Neural crest cell (in vitro differentiated cells): ENCODE data around the gene S100A1. TPM values are rescaled to one million over a fixed set of nuclear protein-coding genes. Genes with fewer than 3 reads are reported as not detected.

Experiments
- DNase-seq: peaks from one replicate; pipeline ENCODE4 v3.0.0; 2021; ENCODE audit warnings: low read depth, mixed read lengths, low spot score
- H3K27ac Mint-ChIP-seq: one replicate; pipeline ENCODE4 v1.8.0; 2021; ENCODE audit warnings: mild to moderate bottlenecking, mixed read lengths; ENCODE audit not compliant: unreplicated experiment
- H3K27me3 Mint-ChIP-seq: 2 replicates; pipeline ENCODE4 v1.8.0; 2021; ENCODE audit warnings: low read depth, mild to moderate bottlenecking, mixed read lengths
- H3K36me3 Mint-ChIP-seq: 2 replicates; pipeline ENCODE4 v1.8.0; 2021; ENCODE audit warnings: low read depth, mild to moderate bottlenecking, mixed read lengths
- H3K4me1 Mint-ChIP-seq: 2 replicates; pipeline ENCODE4 v1.8.0; 2021; ENCODE audit warnings: mixed read lengths
- H3K4me3 Mint-ChIP-seq: one replicate; pipeline ENCODE4 v1.8.0; 2021; ENCODE audit warnings: mild to moderate bottlenecking, mixed read lengths
- H3K9me3 Mint-ChIP-seq: 2 replicates; pipeline ENCODE4 v1.8.0; 2021; ENCODE audit warnings: mixed read lengths
- CTCF ChIP-seq: fragments of 200-600 bp; sonication (generic); conservative IDR thresholded peaks from 2 replicates; pipeline ENCODE4 v1.5.0; 2021; ENCODE audit warnings: antibody characterized with exemption, mild to moderate bottlenecking
- total RNA-seq: library from RNA; stranded (reverse); gene quantifications from 2 replicates; pipeline ENCODE4 v1.2.1, GENCODE V29; 2021

The S100A1 gene
- total RNA-seq, 1 donor from 2014 or later, result not detected

- peaks cover 5% of the 10 kb centered on the region for H3K4me1 Mint-ChIP-seq
- H3K27ac Mint-ChIP-seq, result peak overlapping the region; percentile 35
- H3K9me3 Mint-ChIP-seq, result no peaks in the 10 kb centered on the region
- DNase-seq, result peak; percentile 49
- no peaks in the 10 kb centered on the region for H3K36me3 Mint-ChIP-seq
- H3K27me3 Mint-ChIP-seq, result no peaks in the 10 kb centered on the region
- peak; percentile 63 for TF ChIP-seq CTCF
- H3K4me3 Mint-ChIP-seq, result no peak overlapping the region
These were observed 10.6 kb upstream of the S100A1 start for GRCh38 chr1:153617663-153618062.

GRCh38 chr1:153619171-153619570 is 9.1 kb upstream of the S100A1 start:
- no peak overlapping the region for H3K27ac Mint-ChIP-seq

GRCh38 chr1:153623101-153623500 is 5.1 kb upstream of the S100A1 start:
- H3K27ac Mint-ChIP-seq, result no peak overlapping the region
- H3K27me3 Mint-ChIP-seq, result no peaks in the 10 kb centered on the region
- H3K4me3 Mint-ChIP-seq, result no peak overlapping the region
- peaks cover 43% of the 10 kb centered on the region for H3K4me1 Mint-ChIP-seq
- H3K36me3 Mint-ChIP-seq, result no peaks in the 10 kb centered on the region
- H3K9me3 Mint-ChIP-seq, result no peaks in the 10 kb centered on the region
- no peak for TF ChIP-seq CTCF
- no peak for DNase-seq

More at GRCh38 chr1:153619171-153619570, 9.1 kb upstream of the S100A1 start:
- Mint-ChIP-seq H3K36me3 (no peaks in the 10 kb centered on the region), H3K4me1 (peaks cover 19% of the 10 kb centered on the region), H3K27me3 (no peaks in the 10 kb centered on the region), H3K9me3 (no peaks in the 10 kb centered on the region), H3K4me3 (no peak overlapping the region)
- no peak for DNase-seq
- no peak for TF ChIP-seq CTCF

- Mint-ChIP-seq H3K27me3 (no peaks in the 10 kb centered on the region), H3K4me1 (peaks cover 47% of the 10 kb centered on the region), H3K9me3 (no peaks in the 10 kb centered on the region), H3K36me3 (no peaks in the 10 kb centered on the region), H3K4me3 (peak overlapping the region; percentile 27), H3K27ac (no peak overlapping the region)
- TF ChIP-seq CTCF, result no peak
- no peak for DNase-seq
These were observed 3.1 kb upstream of the S100A1 start for GRCh38 chr1:153624965-153625611.

GRCh38 chr1:153626477-153626903 is 1.7 kb upstream of the S100A1 start:
- peaks cover 47% of the 10 kb centered on the region for H3K4me1 Mint-ChIP-seq
- H3K4me3 Mint-ChIP-seq, result peak overlapping the region; percentile 90
- H3K36me3 Mint-ChIP-seq, result no peaks in the 10 kb centered on the region
- TF ChIP-seq CTCF, result no peak
- no peaks in the 10 kb centered on the region for H3K9me3 Mint-ChIP-seq
- H3K27me3 Mint-ChIP-seq, result no peaks in the 10 kb centered on the region
- no peak for DNase-seq
- no peak overlapping the region for H3K27ac Mint-ChIP-seq
